ENCODE results near the gene DDX54. TPM values are rescaled to one million over a fixed set of nuclear protein-coding genes. Genes with fewer than 3 reads are reported as not detected.

DDX54 gene
- total RNA-seq, 1 donor, result 31.2 TPM

GRCh38 chr12:113224955-113225354 lies 39.7 kb upstream of the DDX54 start:
- no peak for DNase-seq (ENCODE audit: low read depth)
- no peak overlapping the region for H3K4me3 ChIP-seq (ENCODE audit: low read depth, low read length)
- no peak for TF ChIP-seq CTCF (IDR thresholded peaks at IDR 0.05; ENCODE audit: insufficient read depth, low read length)

GRCh38 chr12:113222730-113223531 lies 37.7 kb upstream of the DDX54 start:
- peak overlapping the region; percentile 94 for H3K4me3 ChIP-seq (ENCODE audit: low read depth, low read length)
- DNase-seq (ENCODE audit: low read depth), result peak; percentile 88
- peak; percentile 12 for TF ChIP-seq CTCF (IDR thresholded peaks at IDR 0.05; ENCODE audit: insufficient read depth, low read length)

- no peak for DNase-seq (ENCODE audit: low read depth)
- TF ChIP-seq CTCF (IDR thresholded peaks at IDR 0.05; ENCODE audit: insufficient read depth, low read length), result no peak
These were observed 36.9 kb upstream of the DDX54 start for GRCh38 chr12:113221997-113222729.

GRCh38 chr12:113221181-113221996 lies 36.1 kb upstream of the DDX54 start, which contains the start of gene TPCN1:
TPCN1 (plus strand) TSS chr12:113221464; CDS start chr12:113226853, 5,389 bp downstream.
- peak; percentile 100 for DNase-seq (ENCODE audit: low read depth)
- H3K4me3 ChIP-seq (ENCODE audit: low read depth, low read length), result peak within 1 kb of the TSS; percentile 94
- TF ChIP-seq CTCF (IDR thresholded peaks at IDR 0.05; ENCODE audit: insufficient read depth, low read length), result peak; percentile 11

More at GRCh38 chr12:113221997-113222729, 36.9 kb upstream of the DDX54 start:
- H3K4me3 ChIP-seq (ENCODE audit: low read depth, low read length), result peak overlapping the region; percentile 94

- H3K4me3 ChIP-seq (ENCODE audit: low read depth, low read length), result peak overlapping the region; percentile 93
- no peak for TF ChIP-seq CTCF (IDR thresholded peaks at IDR 0.05; ENCODE audit: insufficient read depth, low read length)
- DNase-seq (ENCODE audit: low read depth), result no peak
These were observed 35.4 kb upstream of the DDX54 start for GRCh38 chr12:113220593-113221180.

- no peak for TF ChIP-seq CTCF (IDR thresholded peaks at IDR 0.05; ENCODE audit: insufficient read depth, low read length)
- no peak for DNase-seq (ENCODE audit: low read depth)
These were observed 30.7 kb upstream of the DDX54 start for GRCh38 chr12:113216027-113216426.

More at GRCh38 chr12:113216027-113216426, 30.7 kb upstream of the DDX54 start:
- H3K4me3 ChIP-seq (ENCODE audit: low read depth, low read length), result no peak overlapping the region

Data from fibroblast of the aortic adventitia (primary cell).